ENCODE data around the gene IL17C.

- TF ChIP-seq CTCF (IDR thresholded peaks at IDR 0.05) (no peak), POLR2A (IDR thresholded peaks at IDR 0.05) (no peak)
These were observed 11.0 kb downstream of the IL17C start for GRCh38 chr16:88649195-88649923.
